ENCODE results near the gene RPS25.
"Not testable (repeated sequence)": the region's sequence is repeated elsewhere in the genome, so short reads cannot be mapped to it uniquely, and the experiment has no call there.

The RPS25 gene

DNA sequence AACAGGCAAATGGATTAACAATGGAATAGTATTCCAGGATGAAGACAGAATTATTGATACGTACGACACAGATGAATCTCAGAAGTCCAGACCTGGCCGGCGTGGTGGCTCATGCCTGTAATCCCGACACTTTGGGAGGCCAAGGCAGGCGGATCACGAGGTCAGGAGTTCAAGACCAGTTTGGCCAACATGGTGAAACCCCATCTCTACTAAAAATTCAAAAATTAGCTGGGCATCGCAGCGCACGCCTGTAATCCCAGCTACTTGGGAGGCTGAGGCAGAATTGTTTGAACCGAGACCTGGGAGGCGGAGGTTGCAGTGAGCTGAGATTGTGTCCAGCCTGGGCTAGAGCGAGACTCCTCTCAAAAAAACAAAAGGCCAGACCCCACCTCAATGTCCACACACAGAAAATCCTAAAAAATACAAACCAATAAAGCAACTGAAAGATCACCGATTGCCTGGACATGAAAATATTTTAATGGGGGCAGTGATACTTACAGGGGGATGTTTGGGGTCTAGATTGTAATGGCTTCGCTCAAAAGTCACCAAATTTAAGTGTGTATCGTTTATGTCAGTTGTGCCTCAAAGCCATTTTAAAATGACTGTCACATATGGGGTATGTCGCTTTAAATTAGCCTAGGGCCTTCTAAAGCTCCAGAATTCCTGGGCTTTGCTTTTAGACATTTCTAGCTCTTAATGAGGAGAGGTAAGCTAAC lies 3.8 kb downstream of the RPS25 start:
- no peak for DNase-seq

DNA sequence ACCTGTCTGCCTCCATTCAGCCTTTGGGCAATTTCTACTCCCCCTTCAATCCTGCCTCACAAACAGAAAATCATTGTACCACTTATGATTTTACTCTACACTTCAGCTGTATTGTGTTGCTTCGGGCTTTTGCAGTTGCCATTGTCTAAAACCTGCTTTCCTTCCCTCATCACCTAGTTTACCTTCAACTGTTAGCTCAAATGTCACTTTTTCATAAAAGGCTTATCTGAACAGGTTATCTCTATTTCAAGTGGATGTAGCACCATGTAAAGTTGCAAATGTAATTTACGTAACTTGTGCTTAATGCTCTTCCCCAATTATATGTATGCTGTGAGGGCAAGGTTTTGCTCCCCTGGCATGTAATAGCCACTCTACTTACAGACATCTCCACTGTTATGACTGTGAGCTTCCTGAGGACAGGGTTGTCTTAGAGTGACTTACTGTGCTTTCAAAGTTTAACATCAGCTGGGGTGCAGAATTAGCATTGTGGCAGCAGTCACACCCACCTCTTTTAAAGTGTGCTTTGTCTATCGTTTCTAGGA lies 5.4 kb downstream of the RPS25 start:
- no peak for DNase-seq

DNA sequence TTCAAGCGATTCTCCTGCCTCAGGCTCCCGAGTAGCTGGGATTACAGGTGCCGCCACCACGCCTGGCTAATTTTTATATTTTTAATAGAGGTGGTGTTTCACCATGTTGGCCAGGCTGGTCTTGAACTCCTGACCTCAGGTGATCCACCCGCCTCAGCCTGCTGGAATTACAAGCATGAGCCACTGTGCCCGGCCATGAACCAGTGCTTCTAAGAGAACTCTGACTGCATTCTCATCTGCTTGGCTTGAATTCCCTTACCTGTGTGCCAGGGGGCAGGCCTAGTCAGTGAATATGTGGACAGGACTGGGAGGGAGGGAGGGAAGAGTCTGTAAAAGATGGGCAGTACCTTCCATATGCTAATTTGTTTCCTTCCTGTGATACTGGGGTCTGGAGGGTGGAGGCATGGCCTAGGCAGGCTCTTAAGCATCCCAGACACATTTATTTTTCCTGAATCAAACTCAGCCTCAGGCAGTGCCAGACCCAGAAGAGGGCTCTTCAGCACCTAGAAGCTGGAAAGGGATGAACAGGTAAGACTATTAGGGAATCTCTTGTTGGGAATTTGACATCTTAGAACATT lies 6.6 kb downstream of the RPS25 start:
- no peak for DNase-seq

DNA sequence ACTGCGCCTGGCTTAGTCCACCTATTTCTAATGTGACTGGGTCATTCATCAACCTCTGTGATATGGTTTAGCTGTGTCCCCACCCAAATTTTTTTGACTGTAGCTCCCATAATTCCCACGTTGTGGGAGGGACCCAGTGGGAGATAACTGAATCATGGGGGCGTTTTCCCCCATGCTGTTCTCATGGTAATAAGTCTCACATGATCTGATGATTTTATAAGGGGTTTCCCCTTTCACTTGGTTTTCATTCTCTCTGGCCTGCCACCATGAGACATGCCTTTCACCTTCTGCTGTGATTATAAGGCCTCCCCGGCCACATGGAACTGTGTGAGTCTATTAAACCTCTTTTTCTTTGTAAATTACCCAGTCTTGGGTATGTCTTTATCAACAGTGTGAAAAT lies 11.5 kb downstream of the RPS25 start:
- no peak for DNase-seq

DNA sequence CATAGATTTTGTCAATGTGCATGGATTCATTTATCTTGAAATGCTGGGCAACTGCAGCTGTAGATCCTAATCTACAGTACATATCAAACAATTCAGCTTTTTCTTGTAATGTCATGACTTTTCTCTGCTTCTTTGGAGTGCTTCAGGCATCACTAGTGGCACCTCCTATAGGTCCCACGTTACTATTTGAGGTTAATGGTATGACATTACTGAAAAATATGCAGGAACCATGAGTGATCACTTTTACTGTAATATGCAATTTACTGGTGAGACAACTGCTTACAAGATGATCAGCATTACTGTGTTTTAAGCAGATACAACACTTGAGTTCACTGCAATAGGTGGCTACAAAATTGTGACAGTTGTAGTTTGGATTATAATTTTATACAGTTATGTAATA lies 17.2 kb downstream of the RPS25 start:
- DNase-seq, result no peak

DNA sequence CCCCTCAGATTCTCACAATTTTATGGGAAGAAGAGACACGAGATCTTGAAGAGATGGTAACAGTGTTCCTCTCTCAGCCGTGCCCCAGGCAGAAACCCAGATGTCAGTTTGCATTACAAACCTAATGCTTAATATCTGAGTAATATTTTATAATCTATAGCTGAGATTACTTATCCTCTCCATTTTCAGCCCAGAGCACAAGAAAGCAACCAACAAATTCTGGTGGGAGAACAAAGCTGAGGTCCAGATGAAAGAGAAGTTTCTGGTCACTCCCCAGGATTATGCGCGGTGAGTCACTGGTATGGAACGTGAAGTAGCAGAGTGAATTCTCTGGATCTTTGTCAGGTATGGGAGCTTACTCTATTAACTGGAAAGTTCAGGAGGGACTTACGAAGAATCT lies 19.3 kb downstream of the RPS25 start:
- no peak for DNase-seq

DNA sequence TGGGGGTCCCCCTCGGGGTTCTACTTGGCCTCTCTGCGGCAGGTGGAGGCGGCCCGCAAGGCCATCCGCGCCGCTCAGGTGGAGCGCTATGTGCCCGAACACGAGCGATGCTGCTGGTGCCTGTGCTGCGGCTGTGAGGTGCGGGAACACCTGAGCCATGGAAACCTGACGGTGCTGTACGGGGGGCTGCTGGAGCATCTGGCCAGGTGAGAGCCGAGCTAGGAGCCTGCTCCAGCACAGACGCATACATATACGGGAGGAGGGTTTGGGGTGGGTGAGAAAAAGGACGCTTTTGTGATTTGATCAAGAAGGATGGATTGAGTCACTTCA lies 19.8 kb downstream of the RPS25 start:
- DNase-seq, result no peak

DNA sequence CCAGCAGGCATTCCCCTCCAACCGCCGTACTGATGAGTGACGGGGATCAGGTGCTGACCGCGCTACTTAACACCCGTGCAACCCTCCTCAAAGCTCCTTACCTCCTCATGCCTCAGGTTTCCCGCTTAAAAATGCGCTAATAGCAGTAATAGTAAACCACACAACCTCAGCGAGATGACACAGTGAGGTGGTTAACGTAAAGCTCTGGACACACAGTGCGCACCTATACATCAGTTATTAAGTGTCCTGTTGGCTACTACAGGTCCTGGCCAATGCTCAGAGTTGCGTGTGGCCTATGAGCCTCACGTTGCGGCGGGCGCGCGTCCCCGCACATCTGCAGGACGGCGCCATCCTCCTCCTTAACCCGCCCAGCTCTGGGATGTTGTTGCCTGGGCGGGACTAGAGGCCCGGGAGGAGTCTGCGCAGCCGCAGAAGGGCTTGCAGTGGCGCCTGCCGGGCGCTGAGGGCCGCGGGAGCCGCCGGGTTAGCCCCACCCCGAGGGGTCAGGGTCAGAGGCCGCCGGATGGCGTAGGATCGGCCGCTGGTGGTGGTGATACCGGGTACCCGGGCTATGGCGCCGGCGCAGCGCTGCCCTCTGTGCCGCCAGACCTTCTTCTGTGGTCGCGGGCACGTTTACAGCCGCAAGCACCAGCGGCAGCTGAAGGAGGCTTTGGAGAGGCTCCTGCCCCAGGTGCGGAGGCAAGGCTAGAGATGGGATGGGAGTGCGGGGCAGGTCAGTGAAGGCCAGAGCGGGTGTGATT lies 20.3 kb downstream of the RPS25 start, which contains the start of gene CENATAC:
Gene CENATAC (plus strand): TSS at position 512 of the 761 bp plus-strand sequence. CDS start 60 bp downstream, at position 572.
- peak; percentile 96 for DNase-seq

DNA sequence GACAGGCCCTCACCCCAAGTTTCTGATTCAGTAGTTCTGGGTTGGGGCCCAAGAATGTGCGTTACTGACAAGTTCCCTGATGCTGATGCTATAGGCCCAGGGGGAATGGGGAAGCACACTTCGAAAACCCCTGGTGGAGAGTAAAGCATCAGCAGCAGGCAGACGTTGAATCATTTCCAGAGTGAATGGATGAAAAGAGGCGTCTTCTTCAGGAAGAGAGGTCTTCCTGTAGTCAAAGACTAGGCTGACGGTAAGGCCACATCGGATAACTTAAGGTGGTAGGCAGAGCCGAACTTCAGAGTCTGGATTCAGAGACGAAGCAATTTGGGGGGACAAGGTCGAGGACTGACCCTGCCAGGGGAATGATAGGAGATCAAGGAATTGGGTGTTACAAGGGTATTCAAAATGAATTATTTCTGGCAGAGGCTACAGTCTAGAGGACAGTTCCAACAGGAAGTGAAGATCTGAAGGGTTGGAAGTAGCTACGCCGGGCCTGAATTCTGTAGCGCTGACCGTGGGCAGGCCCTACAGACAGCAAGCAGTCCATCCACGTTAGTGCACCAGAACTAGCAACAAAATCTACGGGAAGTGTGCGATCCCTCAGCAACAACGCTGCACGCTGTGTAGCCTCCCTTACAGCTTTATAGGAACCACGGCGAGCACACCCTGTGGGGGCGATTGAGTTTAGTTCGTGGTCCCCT lies 21.1 kb downstream of the RPS25 start:
- peak; percentile 54 for DNase-seq

DNA sequence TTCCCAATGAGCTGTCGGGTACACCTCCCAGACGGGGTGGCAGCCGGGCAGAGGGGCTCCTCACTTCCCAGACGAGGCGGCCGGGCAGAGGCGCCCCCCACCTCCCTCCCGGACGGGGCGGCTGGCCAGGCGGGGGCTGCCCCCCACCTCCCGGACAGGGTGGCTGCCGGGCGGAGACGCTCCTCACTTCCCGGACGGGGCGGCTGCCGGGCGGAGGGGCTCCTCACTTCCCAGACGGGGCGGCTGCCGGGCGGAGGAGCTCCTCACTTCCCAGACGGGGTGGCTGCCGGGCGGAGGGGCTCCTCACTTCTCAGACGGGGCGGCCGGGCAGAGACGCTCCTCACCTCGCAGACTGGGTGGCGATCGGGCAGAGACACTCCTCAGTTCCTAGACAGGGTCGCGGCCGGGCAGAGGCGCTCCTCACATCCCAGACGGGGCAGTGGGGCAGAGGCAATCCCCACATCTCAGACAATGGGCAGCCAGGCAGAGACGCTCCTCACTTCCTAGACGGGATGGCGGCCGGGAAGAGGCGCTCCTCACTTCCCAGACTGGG lies 26.6 kb downstream of the RPS25 start:
- not testable (repeated sequence) for DNase-seq

DNA sequence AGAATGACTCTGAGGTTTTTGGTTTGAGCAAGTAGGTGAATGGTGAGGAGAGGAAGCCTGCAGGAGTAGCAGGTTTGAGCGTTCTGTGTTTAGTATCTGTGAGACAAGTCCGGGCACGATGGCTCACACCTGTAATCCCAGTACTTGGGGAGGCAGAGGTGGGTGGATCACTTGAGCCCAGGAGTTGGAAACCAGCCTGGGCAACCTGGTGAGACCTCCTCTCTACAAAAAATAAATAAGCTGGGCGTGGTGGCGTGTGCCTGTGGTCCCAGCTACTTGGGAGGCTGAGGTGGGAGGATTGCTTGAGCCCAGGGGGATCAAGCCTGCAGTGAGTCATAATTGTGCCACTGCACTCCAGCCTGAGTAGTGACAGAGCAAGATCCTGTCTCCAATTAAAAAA lies 29.9 kb downstream of the RPS25 start:
- DNase-seq, result no peak

DNA sequence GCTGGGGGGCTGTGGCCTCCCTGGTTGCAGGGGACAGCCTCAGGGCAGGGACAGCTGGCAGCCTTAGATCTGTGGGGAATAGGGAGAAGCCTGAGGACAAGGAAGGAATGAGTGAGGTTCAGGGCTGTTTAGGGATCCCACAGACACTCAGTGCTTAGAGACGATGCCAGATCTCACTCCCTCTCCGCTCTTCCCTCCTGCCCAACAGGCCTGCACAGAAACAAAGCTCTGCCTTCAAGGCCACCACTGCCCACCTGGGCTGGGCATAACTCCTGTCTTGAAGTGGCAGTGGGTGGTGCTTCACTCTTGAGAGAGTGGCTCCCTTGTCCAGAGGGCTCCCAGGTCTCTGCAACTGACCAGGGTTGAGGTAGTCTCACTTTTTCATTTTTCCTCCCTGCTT lies 33.3 kb downstream of the RPS25 start:
- DNase-seq, result no peak

DNA sequence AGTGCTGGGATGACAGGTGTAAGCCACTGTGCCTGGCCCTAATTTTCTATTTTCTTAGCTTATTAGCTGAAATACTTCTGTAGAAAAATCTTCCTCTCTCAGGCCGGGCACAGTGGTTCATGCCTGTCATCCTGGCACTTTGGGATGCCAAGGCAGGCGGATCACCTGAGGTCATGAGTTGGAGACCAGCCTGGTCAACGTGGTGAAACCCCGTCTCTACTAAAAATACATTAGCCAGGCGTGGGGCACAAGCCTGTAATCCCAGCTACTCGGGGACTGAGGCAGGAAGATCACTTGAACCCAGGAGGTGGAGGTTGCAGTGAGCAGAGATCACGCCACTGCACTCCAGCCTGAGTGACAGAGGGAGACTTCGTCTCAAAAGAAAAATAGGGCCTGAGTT lies 33.8 kb downstream of the RPS25 start:
- not testable (repeated sequence) for DNase-seq

DNA sequence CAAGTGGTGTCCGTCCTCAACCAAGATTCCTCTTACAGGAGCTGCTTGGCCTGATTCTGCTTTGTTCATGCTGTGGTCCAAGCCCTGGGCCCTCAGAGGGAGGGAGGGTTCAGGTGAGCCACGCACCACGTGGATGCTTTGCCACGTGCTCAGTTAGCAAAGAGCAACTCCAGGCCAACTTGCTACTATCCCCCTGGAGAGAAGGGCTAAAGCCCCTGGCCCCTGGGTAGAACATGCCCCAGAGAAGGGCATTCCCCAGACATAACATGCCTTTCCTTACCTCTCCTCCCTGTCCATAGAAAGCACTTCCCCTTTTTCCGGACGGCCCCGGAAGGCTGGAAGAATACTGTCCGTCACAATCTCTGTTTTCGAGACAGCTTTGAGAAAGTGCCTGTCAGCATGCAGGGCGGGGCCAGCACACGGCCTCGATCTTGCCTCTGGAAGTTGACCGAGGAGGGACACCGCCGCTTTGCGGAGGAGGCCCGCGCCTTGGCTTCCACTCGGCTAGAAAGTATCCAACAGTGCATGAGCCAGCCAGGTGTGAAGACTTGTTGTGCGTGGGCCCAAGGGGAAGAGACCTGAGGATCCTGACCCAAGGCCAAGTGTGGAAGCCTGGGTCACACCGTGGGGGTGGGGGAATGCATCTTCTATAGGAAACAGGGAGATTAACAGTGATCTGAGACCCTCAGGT lies 37.8 kb downstream of the RPS25 start:
- DNase-seq, result no peak

DNA sequence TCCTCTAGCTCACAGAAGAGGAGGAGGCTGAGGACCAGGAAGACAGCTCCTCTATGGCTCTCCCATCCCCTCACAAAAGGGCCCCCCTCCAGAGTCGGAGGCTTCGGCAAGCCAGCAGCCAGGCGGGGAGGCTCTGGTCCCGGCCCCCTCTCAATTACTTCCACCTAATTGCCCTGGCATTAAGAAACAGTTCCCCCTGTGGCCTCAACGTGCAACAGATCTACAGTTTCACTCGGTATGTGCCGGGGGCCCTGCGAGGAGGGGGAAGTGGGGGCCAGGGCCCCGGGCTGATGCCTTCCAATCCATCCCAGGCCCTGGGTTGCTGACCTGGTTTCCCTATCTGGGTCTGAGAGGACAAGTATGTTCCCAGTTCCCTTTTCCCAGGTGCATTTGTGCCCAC lies 38.7 kb downstream of the RPS25 start:
- DNase-seq, result no peak

DNA sequence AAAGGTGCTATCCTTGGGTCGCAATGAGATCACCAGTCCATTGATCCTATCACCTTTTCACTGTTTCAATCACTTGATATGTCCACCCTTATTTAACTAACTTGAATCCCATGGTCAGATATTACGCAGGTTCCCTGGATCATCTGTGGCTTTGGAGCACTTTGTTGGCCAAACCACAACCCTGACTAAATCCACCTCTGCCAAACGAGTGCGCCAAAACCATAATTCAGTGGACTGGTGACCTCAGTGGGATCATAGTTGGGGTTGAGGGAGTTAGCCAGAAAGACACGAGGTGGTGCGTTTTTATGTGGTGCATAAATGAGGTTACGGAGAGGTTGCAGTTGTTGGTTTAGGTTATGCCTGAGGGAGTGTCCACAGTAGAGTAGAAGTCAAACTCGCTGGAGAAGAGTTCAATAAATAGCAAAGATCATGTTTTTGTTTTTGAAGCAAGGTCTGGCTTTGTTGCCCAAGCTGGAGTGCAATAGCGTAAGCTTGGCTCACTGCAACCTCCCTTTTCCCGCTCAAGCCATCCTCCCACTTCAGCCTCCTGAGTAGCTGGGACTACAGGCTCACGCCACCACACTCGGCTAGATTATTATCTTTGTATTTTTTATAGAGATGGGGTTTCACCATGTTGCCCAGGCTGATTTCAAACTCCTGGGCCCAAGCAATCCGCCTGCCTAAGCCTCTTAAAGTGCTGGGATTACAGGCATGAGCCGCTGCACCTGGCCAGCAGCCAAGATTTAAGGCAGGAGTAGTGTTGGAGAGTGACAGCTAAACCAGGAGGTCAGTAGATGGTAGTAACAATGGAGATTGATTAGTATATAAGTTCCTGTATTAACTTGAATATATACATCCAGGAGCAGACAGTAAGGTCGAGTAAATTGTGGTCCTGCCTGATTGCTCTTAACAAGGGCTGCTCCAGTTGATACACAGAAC lies 42.1 kb downstream of the RPS25 start:
- DNase-seq, result no peak

DNA sequence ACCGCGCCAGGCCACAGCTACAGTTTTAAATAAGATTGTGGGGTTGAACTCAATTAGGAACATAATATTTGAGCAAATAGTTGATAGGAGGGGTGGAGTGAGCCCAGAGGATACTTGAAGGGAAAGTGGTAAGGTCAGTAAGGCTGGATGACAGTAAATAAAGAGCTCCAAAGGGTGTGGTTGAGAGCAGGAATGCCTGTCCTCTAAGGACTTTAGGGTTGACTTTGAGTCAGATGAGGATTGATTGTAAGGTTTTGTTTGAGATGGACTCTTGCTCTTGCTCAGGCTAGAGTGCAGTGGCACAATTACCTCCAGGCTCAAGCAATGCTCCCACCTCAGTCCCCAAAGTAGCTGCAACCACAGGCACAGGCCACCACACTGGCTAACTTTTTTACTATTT lies 44.2 kb downstream of the RPS25 start:
- no peak for DNase-seq

DNA sequence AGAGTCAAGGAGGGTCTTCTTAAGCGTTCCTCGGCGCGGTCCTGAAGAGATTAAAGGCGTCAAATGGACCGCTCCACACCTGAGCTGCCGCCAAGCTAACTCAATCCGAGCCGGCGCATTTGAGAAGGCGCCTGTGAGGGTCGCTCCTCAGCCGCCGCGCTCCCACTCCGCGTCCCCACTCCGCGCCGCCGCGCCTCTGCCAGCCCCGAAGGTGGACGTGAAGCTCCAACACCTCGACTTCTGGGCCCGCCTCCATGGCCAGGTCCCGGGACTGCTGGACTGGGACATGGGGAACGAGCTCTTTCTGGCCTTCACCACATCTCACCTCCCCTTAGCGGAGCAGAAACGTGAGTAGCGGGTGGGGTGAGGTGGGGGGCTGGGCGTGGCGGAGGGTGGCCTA lies 46.5 kb downstream of the RPS25 start, which contains the start of gene FOXR1:
Gene FOXR1 (plus strand): TSS at position 116 of the 400 bp plus-strand sequence. CDS start 171 bp downstream, at position 287.
- DNase-seq, result no peak

DNA sequence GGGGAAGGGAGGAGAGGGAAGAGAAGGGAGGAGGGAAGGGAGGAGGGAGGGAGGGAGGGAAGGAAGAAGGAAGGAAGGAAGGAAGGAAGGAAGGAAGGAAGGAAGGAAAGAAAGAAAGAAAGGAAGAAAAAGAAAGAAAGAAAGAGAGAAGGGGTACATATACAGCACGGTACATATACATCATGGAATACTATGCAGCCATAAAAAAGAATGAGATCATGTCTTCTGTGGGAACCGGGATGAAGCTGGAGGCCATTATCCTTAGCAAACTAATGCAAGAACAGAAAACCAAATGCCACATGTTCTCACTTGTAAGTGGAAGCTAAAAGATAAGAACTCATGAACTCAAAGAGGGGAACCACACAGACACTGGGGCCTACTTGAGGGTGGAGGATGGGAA lies 48.6 kb downstream of the RPS25 start:
- DNase-seq, result not testable (repeated sequence)

Measured in CD4-positive, alpha-beta T cell treated with Interleukin-10 for 1 hour (primary cell).